H9 (cell line): ENCODE measurements around the gene CORO7. TPM values are rescaled to one million over a fixed set of nuclear protein-coding genes. Genes with fewer than 3 reads are reported as not detected.
A peak's percentile ranks its signal among the peaks of the same experiment; 100 is the strongest.

Experiments
- DNase-seq: peaks from one replicate; pipeline ENCODE4 v3.0.0-alpha.2; 2017
- H2AFZ ChIP-seq: one replicate; pipeline ENCODE4 v1.6.1; 2013; ENCODE audit warnings: mild to moderate bottlenecking, low read length, control low read depth, moderate library complexity
- H2AK5ac ChIP-seq: 2 replicates; pipeline ENCODE4 v1.6.1; 2013; ENCODE audit warnings: low read length, control low read depth, mixed read lengths; ENCODE audit not compliant: insufficient read length
- H2BK120ac ChIP-seq: one replicate; pipeline ENCODE4 v1.6.1; 2013; ENCODE audit warnings: low read depth, mild to moderate bottlenecking, low read length, control low read depth, inconsistent platforms; ENCODE audit not compliant: poor library complexity, severe bottlenecking
- H2BK12ac ChIP-seq: 2 replicates; pipeline ENCODE4 v1.6.1; 2013; ENCODE audit warnings: low read length, control low read depth, mixed read lengths, low read depth; ENCODE audit not compliant: insufficient read length
- H2BK15ac ChIP-seq: 2 replicates; pipeline ENCODE4 v1.6.1; 2013; ENCODE audit warnings: low read depth, low read length, control low read depth
- H2BK20ac ChIP-seq: one replicate; pipeline ENCODE4 v1.6.1; 2013; ENCODE audit warnings: low read depth, mild to moderate bottlenecking, low read length, control low read depth, inconsistent platforms; ENCODE audit not compliant: poor library complexity, severe bottlenecking
- H2BK5ac ChIP-seq: 2 replicates; pipeline ENCODE4 v1.6.1; 2013; ENCODE audit warnings: low read length, control low read depth, mixed read lengths; ENCODE audit not compliant: insufficient read length
- H3K14ac ChIP-seq: 2 replicates; pipeline ENCODE4 v1.6.1; 2013; ENCODE audit warnings: low read length, control low read depth; ENCODE audit not compliant: insufficient read depth
- H3K18ac ChIP-seq: 2 replicates; pipeline ENCODE4 v1.6.1; 2013; ENCODE audit warnings: low read depth, mild to moderate bottlenecking, mixed read lengths, low read length, control low read depth; ENCODE audit not compliant: insufficient read length
- H3K23ac ChIP-seq: 2 replicates; pipeline ENCODE4 v1.6.1; 2013; ENCODE audit warnings: low read length, control low read depth, mixed read lengths, low read depth; ENCODE audit not compliant: insufficient read length
- H3K23me2 ChIP-seq: 2 replicates; pipeline ENCODE4 v1.6.1; 2013; ENCODE audit warnings: low read depth, mild to moderate bottlenecking, mixed read lengths, low read length, control low read depth; ENCODE audit not compliant: insufficient read length, poor library complexity, severe bottlenecking
- H3K27ac ChIP-seq: 2 replicates; pipeline ENCODE4 v1.5.1; 2013; ENCODE audit warnings: low read length, control low read depth, mixed read lengths, low read depth; ENCODE audit not compliant: insufficient read length
- H3K27me3 ChIP-seq: 2 replicates; pipeline ENCODE4 v1.6.1; 2013; ENCODE audit warnings: low read length, control low read depth, inconsistent platforms; ENCODE audit not compliant: insufficient read depth
- H3K4ac ChIP-seq: 2 replicates; pipeline ENCODE4 v1.6.1; 2013; ENCODE audit warnings: low read depth, mild to moderate bottlenecking, control low read depth, inconsistent platforms, low read length, moderate library complexity
- H3K4me1 ChIP-seq: 2 replicates; pipeline ENCODE4 v1.6.1; 2013; ENCODE audit warnings: low read length, control low read depth, inconsistent platforms; ENCODE audit not compliant: insufficient read depth
- H3K4me2 ChIP-seq: 2 replicates; pipeline ENCODE4 v1.6.1; 2013; ENCODE audit warnings: low read length, control low read depth, mixed read lengths; ENCODE audit not compliant: insufficient read length, insufficient read depth
- H3K56ac ChIP-seq: 2 replicates; pipeline ENCODE4 v1.6.1; 2013; ENCODE audit warnings: low read depth, mild to moderate bottlenecking, mixed read lengths, low read length, control low read depth; ENCODE audit not compliant: insufficient read length
- H3K79me1 ChIP-seq: 2 replicates; pipeline ENCODE4 v1.6.1; 2013; ENCODE audit warnings: low read depth, mild to moderate bottlenecking, moderate library complexity, low read length, control low read depth, inconsistent platforms; ENCODE audit not compliant: insufficient read depth, poor library complexity, severe bottlenecking
- H3K79me2 ChIP-seq: 2 replicates; pipeline ENCODE4 v1.6.1; 2013; ENCODE audit warnings: low read length, control low read depth, inconsistent platforms; ENCODE audit not compliant: insufficient read depth
- H3K9ac ChIP-seq: 2 replicates; pipeline ENCODE4 v1.6.1; 2013; ENCODE audit warnings: low read length, control low read depth, mixed read lengths; ENCODE audit not compliant: insufficient read length; ENCODE audit errors: extremely low read depth
- H3K9me3 ChIP-seq: one replicate; pipeline ENCODE4 v1.6.1; 2013; ENCODE audit warnings: low read depth, low read length, inconsistent platforms; ENCODE audit not compliant: control insufficient read depth
- H3T11ph ChIP-seq: one replicate; pipeline ENCODE4 v1.6.1; 2013; ENCODE audit warnings: mild to moderate bottlenecking, low read length, control low read depth, inconsistent platforms
- H4K20me1 ChIP-seq: one replicate; pipeline ENCODE4 v1.6.1; 2013; ENCODE audit not compliant: control insufficient read depth, insufficient read length, insufficient read depth
- H4K5ac ChIP-seq: 2 replicates; pipeline ENCODE4 v1.6.1; 2013; ENCODE audit warnings: low read depth, mild to moderate bottlenecking, mixed read lengths, low read length, control low read depth; ENCODE audit not compliant: insufficient read length
- H4K8ac ChIP-seq: replicated peaks from 2 replicates; pipeline ENCODE4 v1.6.1; 2013; ENCODE audit warnings: low read length, control low read depth, mixed read lengths, low read depth; ENCODE audit not compliant: insufficient read length
- H4K91ac ChIP-seq: 2 replicates; pipeline ENCODE4 v1.6.1; 2013; ENCODE audit warnings: low read depth, mild to moderate bottlenecking, moderate library complexity, mixed read lengths, low read length, control low read depth; ENCODE audit not compliant: insufficient read length
- H3K27ac Mint-ChIP-seq, 3 experiments: 2 replicates in 2 of 3; 3 replicates in 1 of 3; pipeline ENCODE4 v1.8.0; 2020 to 2021; ENCODE audit warnings: mixed read lengths in 3 of 3, mild to moderate bottlenecking in 1 of 3, moderate library complexity in 1 of 3
- H3K27me3 Mint-ChIP-seq: 2 replicates; pipeline ENCODE4 v1.8.0; 2021; ENCODE audit warnings: low read depth, mild to moderate bottlenecking, moderate library complexity, mixed read lengths
- H3K36me3 Mint-ChIP-seq, 3 experiments: 2 replicates in 2 of 3; 3 replicates in 1 of 3; pipeline ENCODE4 v1.8.0; 2020 to 2021; ENCODE audit warnings: low read depth in 3 of 3, mixed read lengths in 3 of 3; ENCODE audit not compliant: insufficient read depth in 1 of 3
- H3K4me1 Mint-ChIP-seq, 2 experiments: 2 replicates each; pipeline ENCODE4 v1.8.0; 2020; ENCODE audit warnings: mixed read lengths in 2 of 2
- H3K4me3 Mint-ChIP-seq, 2 experiments: 2 replicates in 1 of 2; 3 replicates in 1 of 2; pipeline ENCODE4 v1.8.0; 2020 to 2021; ENCODE audit warnings: mild to moderate bottlenecking in 2 of 2, mixed read lengths in 2 of 2, moderate library complexity in 1 of 2
- H3K9me3 Mint-ChIP-seq, 2 experiments: 2 replicates in 1 of 2; 3 replicates in 1 of 2; pipeline ENCODE4 v1.8.0; 2020; ENCODE audit warnings: mild to moderate bottlenecking in 2 of 2, mixed read lengths in 2 of 2, moderate library complexity in 1 of 2
- CTCF ChIP-seq: fragments of 200-600 bp; sonication (generic); conservative IDR thresholded peaks from 3 replicates; pipeline ENCODE4 v1.8.0; 2021; ENCODE audit warnings: antibody characterized with exemption, mild to moderate bottlenecking
- WGBS: extraction: QIAGEN DNeasy Blood & Tissue Kit; methylation state at CpG from one replicate; pipeline ENCODE4 v1.1.7; 2013; ENCODE audit warnings: missing lambda C conversion rate, low lambda C conversion rate, mixed read lengths; ENCODE audit not compliant: insufficient read length; ENCODE audit errors: extremely low coverage; 5-methylcytosine and 5-hydroxymethylcytosine counted together
- total RNA-seq: library from RNA; stranded (reverse); gene quantifications from 2 replicates; pipeline ENCODE4 v1.2.1, GENCODE V29; 2021

CORO7 gene
- total RNA-seq, 1 experiment from 2014 or later = 38.4 TPM

- no peak overlapping the region for H3K4me2 ChIP-seq
- no peak for TF ChIP-seq CTCF
- Mint-ChIP-seq H3K9me3 (no peaks in the 10 kb centered on the region), H3K27me3 (no peaks in the 10 kb centered on the region), H3K4me1 (peaks cover 3 to 15% of the 10 kb centered on the region in 2 experiments), H3K36me3 (peaks cover 0 to 3% (median 2%) of the 10 kb centered on the region in 3 experiments; a peak in 4 of 7 replicates), H3K27ac (peak overlapping the region in 1 of 3 experiments; percentile 40; a peak in 2 of 7 replicates), H3K4me3 (no peak overlapping the region)
- H3K79me1 ChIP-seq = no peaks in the 10 kb centered on the region
- no peak overlapping the region for H3K4ac ChIP-seq
- no CpG with 5 or more reads among the region's 12 CpGs for WGBS
- no peaks in the 10 kb centered on the region for H3K23me2 ChIP-seq
- H3K9ac ChIP-seq = no peak overlapping the region
- H2BK20ac ChIP-seq = no peak overlapping the region
- no peak for DNase-seq
- no peak overlapping the region for H3T11ph ChIP-seq
- H4K5ac ChIP-seq = no peak overlapping the region
- H3K23ac ChIP-seq = no peak overlapping the region
- no peak overlapping the region for H2AK5ac ChIP-seq
- H4K8ac ChIP-seq = no peak overlapping the region
- no peak overlapping the region for H2AFZ ChIP-seq
- H2BK12ac ChIP-seq = no peak overlapping the region
- no peaks in the 10 kb centered on the region; the same call in 1 of the 2 replicates for H3K4me1 ChIP-seq
- H2BK5ac ChIP-seq = no peak overlapping the region
- H3K27ac ChIP-seq = no peak overlapping the region
- no peak overlapping the region for H3K18ac ChIP-seq
- H3K79me2 ChIP-seq = no peaks in the 10 kb centered on the region
- H4K91ac ChIP-seq = no peak overlapping the region
- H2BK120ac ChIP-seq = no peak overlapping the region
- no peak overlapping the region; the same call in 1 of the 2 replicates for H3K14ac ChIP-seq
- H3K56ac ChIP-seq = no peak overlapping the region
- no peaks in the 10 kb centered on the region for H3K27me3 ChIP-seq
- H4K20me1 ChIP-seq = no peaks in the 10 kb centered on the region
- H2BK15ac ChIP-seq = no peak overlapping the region
- no peaks in the 10 kb centered on the region for H3K9me3 ChIP-seq
Measured at GRCh38 chr16:4383591-4384444, 32.6 kb downstream of the CORO7 start.
